GM19455 (cell line): Measurements from ENCODE around the gene LMTK2.

Source experiments
- ATAC-seq: cut with Tn5 transposase; IDR thresholded peaks from one replicate; pipeline ENCODE4 v1.9.1; 2021; ENCODE audit not compliant: unreplicated experiment

Gene LMTK2

GRCh38 chr7:98135984-98136383 lies 29.3 kb downstream of the LMTK2 start:
- no peak for ATAC-seq

- ATAC-seq, result no peak
Measured at GRCh38 chr7:98136423-98136822, 29.8 kb downstream of the LMTK2 start.

GRCh38 chr7:98137134-98137825 lies 30.6 kb downstream of the LMTK2 start:
- ATAC-seq, result no peak

GRCh38 chr7:98137826-98138151 lies 31.1 kb downstream of the LMTK2 start:
- ATAC-seq, result peak; percentile 52

- no peak for ATAC-seq
Measured at GRCh38 chr7:98138672-98139071, 32.0 kb downstream of the LMTK2 start.

- no peak for ATAC-seq
Measured at GRCh38 chr7:98142658-98143057, 36.0 kb downstream of the LMTK2 start.

- ATAC-seq, result no peak
Measured at GRCh38 chr7:98148607-98149006, 41.9 kb downstream of the LMTK2 start.

GRCh38 chr7:98149116-98149692 lies 42.5 kb downstream of the LMTK2 start:
- ATAC-seq, result no peak

GRCh38 chr7:98151884-98152283 lies 45.2 kb downstream of the LMTK2 start:
- no peak for ATAC-seq

GRCh38 chr7:98156700-98157099 lies 50.0 kb downstream of the LMTK2 start:
- no peak for ATAC-seq

GRCh38 chr7:98157761-98158160 lies 51.1 kb downstream of the LMTK2 start:
- no peak for ATAC-seq

GRCh38 chr7:98162758-98163157 lies 56.1 kb downstream of the LMTK2 start:
- ATAC-seq, result no peak

GRCh38 chr7:98163269-98163668 lies 56.6 kb downstream of the LMTK2 start:
- ATAC-seq, result no peak

- ATAC-seq, result no peak
Measured at GRCh38 chr7:98163704-98164494, 57.2 kb downstream of the LMTK2 start.

- ATAC-seq, result peak; percentile 54
Measured at GRCh38 chr7:98165827-98166667, 59.4 kb downstream of the LMTK2 start.

GRCh38 chr7:98166668-98166970 lies 60.0 kb downstream of the LMTK2 start:
- ATAC-seq, result no peak

- no peak for ATAC-seq
Measured at GRCh38 chr7:98167653-98168052, 61.0 kb downstream of the LMTK2 start.

GRCh38 chr7:98168181-98168903 lies 61.7 kb downstream of the LMTK2 start:
- peak; percentile 69 for ATAC-seq

GRCh38 chr7:98168904-98169621 lies 62.4 kb downstream of the LMTK2 start:
- no peak for ATAC-seq

GRCh38 chr7:98170966-98171365 lies 64.3 kb downstream of the LMTK2 start:
- no peak for ATAC-seq
